Panc1 (cell line): ENCODE measurements around the gene HSD17B1. TPM values are rescaled to one million over a fixed set of nuclear protein-coding genes. Genes with fewer than 3 reads are reported as not detected.

Experiments used
- ATAC-seq: fragments of 200-7000 bp; cut with Tn5 transposase; 2 replicates; pipeline ENCODE4 v1.9.1; 2020; ENCODE audit warnings: mild to moderate bottlenecking, moderate library complexity
- BruUV-seq: library from RNA; stranded (reverse); fragments of 400-500 nt; replicated peaks from 2 replicates; lab custom pipeline; 2021; lab: Mats Ljungman, UMichigan
- CTCF ChIA-PET: fragments of 300-600 bp; sonication (Branson Sonifier 250); formaldehyde crosslinking; loops from one replicate; lab custom pipeline; 2022; ENCODE audit warnings: antibody characterized with exemption; lab: Charles Lee
- POLR2A ChIA-PET: fragments of 300-600 bp; sonication (Branson Sonifier 250); formaldehyde crosslinking; loops from one replicate; lab custom pipeline; 2022; ENCODE audit warnings: antibody characterized with exemption; lab: Charles Lee
- DNase-seq: peaks from one replicate; pipeline ENCODE4 v3.0.0-alpha.2; 2010; ENCODE audit warnings: low read depth, low spot score
- H3K27ac ChIP-seq: 2 replicates; pipeline ENCODE4 v1.5.1; 2011; ENCODE audit warnings: mild to moderate bottlenecking, low read length, inconsistent platforms
- H3K27me3 ChIP-seq: fragments of 200-500 bp; sonication (Bioruptor generic); 2 replicates; pipeline ENCODE4 v1.6.0; 2014; ENCODE audit warnings: low read length, inconsistent platforms; ENCODE audit not compliant: control insufficient read depth, insufficient read depth
- H3K36me3 ChIP-seq: fragments of 200-500 bp; sonication (Bioruptor generic); 2 replicates; pipeline ENCODE4 v1.5.1; 2014; ENCODE audit warnings: inconsistent platforms, mild to moderate bottlenecking, low read length, moderate library complexity; ENCODE audit not compliant: control insufficient read depth, insufficient read depth
- H3K4me1 ChIP-seq: 2 replicates; pipeline ENCODE4 v1.5.1; 2011; ENCODE audit warnings: inconsistent platforms, mild to moderate bottlenecking, low read length, moderate library complexity; ENCODE audit not compliant: control insufficient read depth, insufficient read depth
- H3K4me3 ChIP-seq, 2 experiments: 2 replicates each; pipeline ENCODE4 v1.5.1; 2011 to 2012; ENCODE audit warnings: low read depth in 2 of 2, low read length in 2 of 2, mild to moderate bottlenecking in 2 of 2, inconsistent platforms in 1 of 2, moderate library complexity in 1 of 2
- H3K9me3 ChIP-seq: fragments of 200-500 bp; sonication (Bioruptor generic); 2 replicates; pipeline ENCODE4 v1.5.1; 2014; ENCODE audit warnings: low read depth, mild to moderate bottlenecking, inconsistent platforms, low read length, moderate library complexity; ENCODE audit not compliant: control insufficient read depth, insufficient read depth
- POLR2AphosphoS5 ChIP-seq: IDR thresholded peaks from 2 replicates; pipeline ENCODE4 v1.6.1; 2012; ENCODE audit warnings: mild to moderate bottlenecking, low read depth, low read length, moderate library complexity
- REST ChIP-seq, 2 experiments: IDR thresholded peaks; 2 replicates each; pipeline ENCODE4 v1.6.1; 2011 to 2012; ENCODE audit warnings: low read depth in 2 of 2, control low read depth in 1 of 2, low read length in 1 of 2, mild to moderate bottlenecking in 1 of 2, moderate library complexity in 1 of 2; ENCODE audit not compliant: insufficient read depth in 1 of 2
- SIN3A ChIP-seq: IDR thresholded peaks from 2 replicates; pipeline ENCODE4 v1.6.1; 2012; ENCODE audit warnings: low read depth, mild to moderate bottlenecking, low read length, moderate library complexity, borderline replicate concordance; ENCODE audit not compliant: insufficient read depth
- TCF7L2 ChIP-seq: IDR thresholded peaks from 2 replicates; pipeline ENCODE4 v1.6.1; 2011; ENCODE audit warnings: mild to moderate bottlenecking, low read depth, low read length, inconsistent platforms
- in situ Hi-C: cut with HindIII; loops from 2 replicates; pipeline ENCODE4 v1.10.0; 2016; ENCODE audit warnings: low sequenced_read_pairs, low pct_unique_long_range_greater_than_20kb
- intact Hi-C: fragments of 100-400 bp; cut with micrococcal nuclease; formaldehyde crosslinking; loops from one replicate; pipeline ENCODE4 v1.10.0; 2022; ENCODE audit not compliant: unreplicated experiment
- total RNA-seq: library from RNA; stranded (reverse); gene quantifications from one replicate; pipeline ENCODE4 v1.2.1, GENCODE V29; 2021; ENCODE audit not compliant: unreplicated experiment
- TF ChIP-seq, protein P1 (sequence below): fragments of 450-650 bp; IDR thresholded peaks from 2 replicates; pipeline ENCODE4 v1.5.1; 2017; ENCODE audit warnings: mild to moderate bottlenecking

HSD17B1 gene
- total RNA-seq, 1 experiment from 2014 or later: 5.4 TPM

GRCh38 chr17:42586514-42587230, 33.9 kb downstream of the HSD17B1 start:
- ChIA-PET POLR2A (no interaction called here), CTCF (no interaction called here)
- Histone ChIP-seq H3K9me3 (no peaks in the 10 kb centered on the region), H3K27ac (no peak overlapping the region), H3K27me3 (no peaks in the 10 kb centered on the region), H3K4me3 (no peak overlapping the region), H3K36me3 (peaks cover 7% of the 10 kb centered on the region), H3K4me1 (no peaks in the 10 kb centered on the region)
- DNase-seq (no peak), ATAC-seq (no peak)
- in situ Hi-C loops: no loop called here
- TF ChIP-seq SIN3A: no peak
- TF ChIP-seq, protein P1, sequence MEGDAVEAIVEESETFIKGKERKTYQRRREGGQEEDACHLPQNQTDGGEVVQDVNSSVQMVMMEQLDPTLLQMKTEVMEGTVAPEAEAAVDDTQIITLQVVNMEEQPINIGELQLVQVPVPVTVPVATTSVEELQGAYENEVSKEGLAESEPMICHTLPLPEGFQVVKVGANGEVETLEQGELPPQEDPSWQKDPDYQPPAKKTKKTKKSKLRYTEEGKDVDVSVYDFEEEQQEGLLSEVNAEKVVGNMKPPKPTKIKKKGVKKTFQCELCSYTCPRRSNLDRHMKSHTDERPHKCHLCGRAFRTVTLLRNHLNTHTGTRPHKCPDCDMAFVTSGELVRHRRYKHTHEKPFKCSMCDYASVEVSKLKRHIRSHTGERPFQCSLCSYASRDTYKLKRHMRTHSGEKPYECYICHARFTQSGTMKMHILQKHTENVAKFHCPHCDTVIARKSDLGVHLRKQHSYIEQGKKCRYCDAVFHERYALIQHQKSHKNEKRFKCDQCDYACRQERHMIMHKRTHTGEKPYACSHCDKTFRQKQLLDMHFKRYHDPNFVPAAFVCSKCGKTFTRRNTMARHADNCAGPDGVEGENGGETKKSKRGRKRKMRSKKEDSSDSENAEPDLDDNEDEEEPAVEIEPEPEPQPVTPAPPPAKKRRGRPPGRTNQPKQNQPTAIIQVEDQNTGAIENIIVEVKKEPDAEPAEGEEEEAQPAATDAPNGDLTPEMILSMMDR: no peak
- no peak for TF ChIP-seq POLR2AphosphoS5
- TF ChIP-seq REST (IDR thresholded peaks at IDR 0.05; ENCODE audit: insufficient read depth in 1 of 2, low read depth in 2 of 2, low read length in 1 of 2): no peak
- no peak for TF ChIP-seq TCF7L2
- intact Hi-C loops: no loop called here
- no TSS peak for BruUV-seq

GRCh38 chr17:42590886-42591285, 38.2 kb downstream of the HSD17B1 start:
- Histone ChIP-seq H3K27ac (no peak overlapping the region), H3K36me3 (no peaks in the 10 kb centered on the region; the same call in 1 of the 2 replicates), H3K4me1 (no peaks in the 10 kb centered on the region), H3K27me3 (no peaks in the 10 kb centered on the region), H3K4me3 (no peak overlapping the region), H3K9me3 (no peaks in the 10 kb centered on the region)
- ChIA-PET POLR2A (interaction anchor here (0.6 kb wide), 1 partner anchor 82 kb away, joined by 4 read pairs; no protein-coding TSS in a partner anchor), CTCF (no interaction called here)
- DNase-seq: no peak
- no TSS peak for BruUV-seq
- in situ Hi-C loops: no loop called here
- intact Hi-C loops: no loop called here
- no peak for ATAC-seq
- TF ChIP-seq, protein P1: no peak
- TF ChIP-seq REST (IDR thresholded peaks at IDR 0.05; ENCODE audit: insufficient read depth in 1 of 2, low read depth in 2 of 2, low read length in 1 of 2) (no peak), POLR2AphosphoS5 (no peak), TCF7L2 (no peak), SIN3A (no peak)
